HG02885 (cell line): ENCODE data around the gene WDTC1.
A peak's percentile ranks its signal among the peaks of the same experiment; 100 is the strongest.
"Not testable (repeated sequence)": the region's sequence is repeated elsewhere in the genome, so short reads cannot be mapped to it uniquely, and the experiment has no call there.

Experiments
- ATAC-seq: cut with Tn5 transposase; IDR thresholded peaks from one replicate; pipeline ENCODE4 v1.9.1; 2021; ENCODE audit warnings: mild to moderate bottlenecking; ENCODE audit not compliant: unreplicated experiment, poor library complexity

WDTC1 gene, protein sequence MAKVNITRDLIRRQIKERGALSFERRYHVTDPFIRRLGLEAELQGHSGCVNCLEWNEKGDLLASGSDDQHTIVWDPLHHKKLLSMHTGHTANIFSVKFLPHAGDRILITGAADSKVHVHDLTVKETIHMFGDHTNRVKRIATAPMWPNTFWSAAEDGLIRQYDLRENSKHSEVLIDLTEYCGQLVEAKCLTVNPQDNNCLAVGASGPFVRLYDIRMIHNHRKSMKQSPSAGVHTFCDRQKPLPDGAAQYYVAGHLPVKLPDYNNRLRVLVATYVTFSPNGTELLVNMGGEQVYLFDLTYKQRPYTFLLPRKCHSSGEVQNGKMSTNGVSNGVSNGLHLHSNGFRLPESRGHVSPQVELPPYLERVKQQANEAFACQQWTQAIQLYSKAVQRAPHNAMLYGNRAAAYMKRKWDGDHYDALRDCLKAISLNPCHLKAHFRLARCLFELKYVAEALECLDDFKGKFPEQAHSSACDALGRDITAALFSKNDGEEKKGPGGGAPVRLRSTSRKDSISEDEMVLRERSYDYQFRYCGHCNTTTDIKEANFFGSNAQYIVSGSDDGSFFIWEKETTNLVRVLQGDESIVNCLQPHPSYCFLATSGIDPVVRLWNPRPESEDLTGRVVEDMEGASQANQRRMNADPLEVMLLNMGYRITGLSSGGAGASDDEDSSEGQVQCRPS

DNA sequence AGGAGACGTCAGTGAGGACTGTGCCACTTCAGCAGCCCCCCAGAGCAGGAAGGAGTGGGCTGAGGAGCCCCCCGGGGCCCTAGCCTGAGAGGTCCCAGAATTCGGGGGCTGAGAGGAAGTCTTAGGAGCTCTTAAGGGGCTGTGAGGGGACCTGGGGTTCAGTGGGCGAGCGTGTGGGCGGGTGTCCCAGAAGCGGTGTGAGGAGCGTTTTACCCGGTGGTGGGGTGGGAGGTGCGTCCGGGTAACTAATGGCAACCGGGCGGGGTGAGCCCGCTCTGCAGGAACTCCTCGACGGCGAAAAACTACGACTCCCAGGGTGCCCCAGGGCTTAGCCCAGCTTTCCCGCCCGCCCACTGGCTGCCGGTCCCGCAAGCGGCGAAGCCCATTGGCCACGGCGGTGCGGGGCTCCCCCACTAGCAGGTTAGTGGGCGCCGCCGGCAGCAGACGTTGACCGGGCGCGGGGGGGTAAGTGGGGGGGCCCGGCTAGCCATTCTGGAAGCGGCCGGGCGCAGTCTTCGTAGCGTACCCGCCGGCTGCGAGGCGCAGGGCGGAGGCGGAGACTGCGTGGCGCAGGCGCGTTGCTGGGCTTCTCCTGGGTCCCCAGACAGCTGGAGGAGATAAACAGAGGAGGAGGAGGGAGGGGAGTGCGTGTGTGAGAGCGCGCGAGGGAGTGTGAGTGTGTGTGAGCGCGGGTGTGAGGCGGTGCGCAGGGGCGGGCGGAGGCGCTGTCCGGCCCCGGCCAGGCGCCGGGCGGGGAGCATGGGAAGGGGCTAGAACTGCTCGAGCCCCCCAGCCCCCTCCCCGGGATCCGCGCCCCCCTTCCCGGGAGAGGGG is at the start of gene WDTC1:
TSS of gene WDTC1 (plus strand) at position 584 of the 834 bp plus-strand sequence. CDS start 26,423 bp downstream, outside the sequence.
- ATAC-seq, result peak; percentile 91

DNA sequence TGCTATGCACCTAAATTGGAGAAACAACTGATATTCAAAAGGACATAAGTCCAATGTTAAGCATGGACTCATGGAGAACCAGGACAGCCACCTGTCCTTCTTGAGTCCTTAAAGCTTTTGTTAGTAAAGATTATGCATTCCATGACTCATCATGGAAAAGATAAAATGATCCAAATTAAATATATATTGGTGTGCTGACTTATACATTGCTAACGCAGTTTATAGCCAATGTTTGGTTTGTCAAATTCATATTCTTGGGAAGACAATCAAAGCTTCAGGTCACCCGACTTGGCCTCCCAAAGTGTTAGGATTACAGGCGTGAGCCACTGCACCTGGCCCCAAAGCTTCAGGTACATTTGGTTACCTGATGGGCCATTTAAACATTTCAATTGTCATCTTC is 49.8 kb upstream of the WDTC1 start:
- ATAC-seq, result not testable (repeated sequence)

DNA sequence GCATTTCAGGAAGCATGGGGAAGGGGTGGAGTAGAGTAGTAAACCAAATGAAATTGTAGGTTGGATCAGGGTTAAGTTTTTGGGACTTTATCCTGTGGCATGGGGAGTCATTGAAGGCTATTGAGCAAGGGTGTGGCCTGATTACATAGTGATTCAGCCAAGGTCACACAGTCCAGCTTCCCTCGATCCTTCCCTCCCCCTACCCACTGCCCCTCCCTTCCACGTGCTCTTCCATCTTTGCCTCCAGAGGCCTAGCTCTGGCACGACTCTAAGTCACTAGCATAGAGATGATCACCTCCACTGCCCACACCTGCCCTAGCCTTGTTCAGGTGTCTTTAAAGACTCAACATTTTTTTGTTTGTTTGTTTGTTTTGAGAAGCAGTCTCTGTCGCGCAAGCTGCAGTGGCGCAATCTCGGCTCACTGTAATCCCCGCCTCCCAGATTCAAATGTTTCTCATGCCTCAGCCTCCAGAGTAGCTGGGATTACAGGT is 42.3 kb upstream of the WDTC1 start:
- ATAC-seq, result no peak

DNA sequence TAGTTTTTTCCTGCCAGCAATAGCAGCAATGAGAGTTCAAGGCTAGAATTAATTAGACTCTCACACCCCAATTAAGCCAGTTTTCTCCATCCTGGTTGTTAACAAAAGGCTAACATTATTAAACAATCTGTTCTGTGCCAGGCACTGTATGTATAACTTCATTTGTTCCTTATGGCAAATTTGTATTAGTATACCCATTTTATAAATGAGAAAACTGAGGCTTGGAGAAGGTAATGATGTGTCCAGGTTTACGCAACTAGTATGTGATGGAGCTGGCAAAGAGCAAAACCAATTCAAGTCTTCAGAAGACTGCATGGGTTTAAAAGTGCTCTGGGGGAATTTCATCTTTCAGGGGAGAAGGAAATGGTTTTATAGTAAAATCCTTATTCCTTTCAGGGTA is 41.2 kb upstream of the WDTC1 start:
- ATAC-seq, result no peak

DNA sequence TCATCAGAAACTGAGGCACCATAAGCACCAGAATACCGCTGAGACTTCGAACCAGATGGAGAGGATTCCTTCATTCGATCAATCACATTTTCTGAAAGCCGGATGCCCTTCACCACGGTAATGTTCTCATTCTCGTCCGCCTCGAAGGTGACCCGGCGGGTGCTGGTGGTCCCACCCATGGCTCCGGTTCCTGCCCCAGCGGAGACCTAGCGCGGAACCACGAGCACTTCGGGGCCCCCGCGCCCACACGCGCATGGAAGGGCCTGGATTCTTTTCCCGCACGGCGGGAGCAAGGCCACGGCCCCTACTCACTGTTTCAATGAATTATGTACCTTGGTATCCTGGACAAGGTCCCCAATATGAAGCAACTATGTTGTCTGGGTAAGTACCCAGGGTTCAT is 33.1 kb upstream of the WDTC1 start:
- no peak for ATAC-seq

DNA sequence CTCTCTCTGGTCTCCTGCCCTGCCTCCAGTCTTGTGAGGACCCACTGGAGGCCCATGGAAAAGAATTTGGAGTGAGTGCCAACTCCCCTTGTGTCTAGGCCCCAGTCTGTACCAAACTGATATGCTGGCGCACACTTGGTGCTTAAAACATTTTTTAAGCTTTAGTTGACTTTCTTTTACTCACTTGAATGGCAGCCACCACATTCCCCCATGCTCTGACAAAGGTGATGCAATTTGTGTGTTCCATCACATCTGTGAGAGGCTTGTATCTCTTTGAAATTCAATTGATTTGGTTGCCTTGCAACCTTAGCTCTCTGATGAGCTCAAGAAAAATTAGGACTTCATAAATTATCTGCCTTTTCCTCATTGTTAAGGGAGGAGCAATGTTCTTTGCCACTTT is 30.5 kb upstream of the WDTC1 start:
- ATAC-seq, result no peak

DNA sequence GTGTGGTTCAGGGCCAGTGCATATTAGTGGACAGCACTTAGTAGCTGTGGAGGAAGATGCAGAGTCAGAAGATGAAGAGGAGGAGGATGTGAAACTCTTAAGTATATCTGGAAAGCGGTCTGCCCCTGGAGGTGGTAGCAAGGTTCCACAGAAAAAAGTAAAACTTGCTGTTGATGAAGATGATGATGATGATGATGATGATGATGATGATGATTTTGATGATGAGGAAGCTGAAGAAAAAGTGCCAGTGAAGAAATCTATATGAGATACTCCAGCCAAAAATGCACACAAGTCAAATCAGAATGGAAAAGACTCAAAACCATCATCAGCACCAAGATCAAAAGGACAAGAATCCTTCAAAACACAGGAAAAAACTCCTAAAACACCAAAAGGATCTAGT is 27.2 kb upstream of the WDTC1 start:
- not testable (repeated sequence) for ATAC-seq

DNA sequence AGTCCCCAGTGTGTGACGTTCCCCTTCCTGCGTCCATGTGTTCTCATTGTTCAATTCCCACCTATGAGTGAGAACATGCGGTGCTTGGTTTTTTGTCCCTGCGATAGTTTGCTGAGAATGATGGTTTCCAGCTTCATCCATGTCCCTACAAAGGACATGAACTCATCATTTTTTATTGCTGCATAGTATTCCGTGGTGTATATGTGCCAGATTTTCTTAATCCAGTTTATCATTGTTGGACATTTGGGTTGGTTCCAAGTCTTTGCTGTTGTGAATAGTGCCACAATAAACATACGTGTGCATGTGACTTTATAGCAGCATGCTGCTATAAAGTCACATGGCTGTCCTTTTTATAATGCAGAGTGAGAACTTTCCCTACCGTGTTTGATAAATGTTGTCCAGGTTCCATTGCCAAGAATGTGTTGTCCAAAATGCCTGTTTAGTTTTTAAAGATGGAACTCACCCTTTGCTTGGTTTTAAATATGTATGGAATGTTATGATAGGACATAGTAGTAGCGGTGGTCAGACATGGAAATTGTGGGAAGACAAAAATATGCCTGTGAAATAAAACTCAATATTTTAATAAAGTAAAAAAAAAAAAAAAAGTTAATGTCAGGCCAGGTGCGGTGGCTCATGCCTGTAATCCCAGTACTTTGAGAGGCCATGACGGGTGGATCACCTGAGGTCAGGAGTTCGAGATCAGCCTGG is 26.1 kb upstream of the WDTC1 start:
- ATAC-seq, result not testable (repeated sequence)

DNA sequence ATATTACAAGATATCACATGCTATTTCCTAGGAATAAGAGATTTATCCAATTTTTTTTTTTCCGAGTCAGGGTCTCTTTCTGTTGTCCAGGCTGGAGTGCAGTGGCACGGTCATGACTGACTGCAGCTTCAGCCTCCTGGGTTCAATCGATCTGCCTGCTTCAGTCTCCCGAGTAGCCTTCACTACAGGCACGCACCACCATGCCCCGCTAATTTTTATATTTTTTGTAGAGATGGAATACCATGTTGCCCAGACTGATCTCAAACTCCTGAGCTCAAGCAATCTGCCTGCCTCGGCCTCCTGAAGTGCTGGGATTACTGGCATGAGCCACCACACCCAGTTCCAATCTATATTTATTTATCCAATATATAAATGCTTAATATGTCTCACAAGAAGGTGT is 18.0 kb upstream of the WDTC1 start:
- no peak for ATAC-seq

DNA sequence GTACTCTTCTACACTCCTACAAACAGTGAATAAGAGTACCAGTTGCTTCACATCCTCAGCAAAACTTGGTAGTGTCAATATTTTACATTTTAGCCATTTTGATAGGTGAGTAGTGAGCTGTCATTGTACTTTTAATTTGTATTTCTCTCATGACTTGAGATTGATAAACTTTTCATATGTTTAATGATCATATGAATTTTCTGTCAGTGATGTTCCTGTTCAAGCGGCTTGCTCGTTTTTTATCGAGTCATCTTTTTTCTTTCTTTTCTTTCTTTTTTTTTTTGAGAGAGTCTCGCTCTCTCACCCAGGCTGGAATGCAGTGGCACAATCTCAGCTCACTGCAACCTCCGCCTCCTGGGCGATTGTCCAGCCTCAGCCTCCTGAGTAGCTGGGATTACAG is 17.0 kb upstream of the WDTC1 start:
- ATAC-seq, result no peak

DNA sequence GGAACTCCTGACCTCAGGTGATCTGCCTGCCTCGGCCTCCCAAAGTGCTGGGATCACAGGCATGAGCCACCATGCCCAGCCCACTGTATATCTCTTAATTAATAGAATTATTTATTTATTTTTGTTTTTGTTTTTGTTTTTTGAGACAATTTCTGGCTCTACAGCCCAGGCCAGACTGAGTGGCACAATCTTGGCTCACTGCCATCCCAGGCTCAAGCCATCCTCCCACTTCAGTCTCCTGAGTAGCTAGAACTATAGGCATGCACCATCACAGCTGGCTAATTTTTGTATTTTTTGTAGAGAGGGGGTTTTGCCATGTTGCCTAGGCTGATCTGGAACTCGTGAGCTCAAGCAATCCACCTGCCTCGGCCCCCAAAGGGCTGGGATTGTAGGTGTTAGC is 15.7 kb upstream of the WDTC1 start:
- no peak for ATAC-seq

DNA sequence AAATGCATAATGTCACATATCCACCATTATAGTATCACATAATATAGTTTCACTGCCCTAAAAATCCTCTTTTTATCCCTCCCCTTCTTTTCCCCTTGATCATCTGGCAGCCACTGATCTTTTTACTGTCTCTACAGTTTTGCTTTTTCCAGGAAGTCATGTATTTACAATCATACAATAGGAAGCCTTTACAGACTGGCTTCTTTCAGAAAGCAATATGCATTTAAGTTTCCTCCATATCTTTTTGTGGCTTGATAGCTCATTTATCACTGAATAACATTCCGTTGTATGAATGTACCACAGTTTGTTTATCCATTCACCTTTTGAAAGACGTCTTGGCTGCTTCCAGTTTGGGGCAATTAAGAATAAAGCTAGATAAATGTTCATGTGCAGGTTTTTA is 14.3 kb upstream of the WDTC1 start:
- no peak for ATAC-seq

DNA sequence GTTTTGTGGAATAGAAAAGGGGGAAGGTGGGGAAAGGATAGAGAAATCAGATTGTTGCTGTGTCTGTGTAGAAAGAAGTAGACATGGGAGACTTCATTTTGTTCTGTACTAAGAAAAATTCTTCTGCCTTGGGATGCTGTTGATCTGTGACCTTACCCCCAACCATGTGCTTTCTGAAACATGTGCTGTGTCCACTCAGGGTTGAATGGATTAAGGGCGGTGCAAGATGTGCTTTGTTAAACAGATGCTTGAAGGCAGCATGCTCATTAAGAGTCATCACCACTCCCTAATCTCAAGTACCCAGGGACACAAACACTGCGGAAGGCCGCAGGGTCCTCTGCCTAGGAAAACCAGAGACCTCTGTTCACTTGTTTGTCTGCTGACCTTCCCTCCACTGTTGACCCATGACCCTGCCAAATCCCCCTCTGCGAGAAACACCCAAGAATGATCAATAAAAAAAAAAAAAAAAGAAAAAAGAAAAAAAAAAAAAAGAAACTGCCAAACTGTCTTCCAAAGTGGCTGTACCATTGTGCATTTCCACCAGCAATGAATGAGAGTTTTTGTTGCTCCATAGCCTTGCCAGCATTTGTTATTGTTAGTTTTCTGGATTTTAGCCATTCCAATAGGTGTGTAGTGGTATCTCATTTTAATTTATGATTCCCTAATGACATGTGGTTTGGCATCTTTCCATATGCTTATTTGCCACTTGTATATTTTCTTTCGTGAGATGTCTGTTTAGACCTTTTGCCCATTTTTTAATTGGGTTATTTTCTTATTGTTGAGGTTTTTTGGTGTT is 13.5 kb upstream of the WDTC1 start:
- ATAC-seq, result not testable (repeated sequence)

DNA sequence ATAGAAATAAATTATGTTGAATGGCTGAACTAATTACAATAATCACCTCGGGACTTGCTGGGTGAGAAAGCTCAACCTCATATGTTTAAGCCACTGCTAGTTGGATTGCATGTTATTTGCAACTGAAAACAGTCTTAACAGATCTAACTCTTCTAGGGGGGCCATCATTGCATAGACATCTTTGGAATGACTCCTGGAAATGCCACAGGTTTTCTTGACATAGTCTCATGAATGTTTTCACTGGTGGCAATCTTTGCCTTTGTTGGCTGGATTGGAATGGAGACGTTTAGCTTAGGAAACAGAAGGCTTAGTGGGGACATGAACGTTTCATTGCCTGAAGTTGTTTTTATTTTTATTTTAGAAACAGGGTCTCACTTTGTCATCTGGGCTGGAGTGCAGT is 8.8 kb upstream of the WDTC1 start:
- ATAC-seq, result no peak

DNA sequence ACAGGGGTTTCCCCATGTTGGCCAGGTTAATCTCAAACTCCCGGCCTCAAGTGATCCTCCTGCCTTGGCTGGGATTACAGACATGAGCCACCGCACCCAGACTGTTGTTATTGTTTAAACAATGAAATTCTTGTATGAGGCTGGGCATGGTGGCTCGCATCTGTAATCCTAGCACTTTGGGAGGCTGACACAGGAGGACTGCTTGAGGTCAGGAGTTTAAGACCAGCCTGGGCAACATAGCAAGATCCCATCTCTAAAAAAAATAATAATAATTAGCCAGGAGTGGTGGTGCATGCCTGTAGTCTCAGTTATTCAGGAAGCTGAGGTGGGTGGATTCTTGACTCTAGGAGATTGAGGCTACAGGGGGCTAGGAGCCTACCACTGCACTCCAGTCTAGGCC is 6.7 kb upstream of the WDTC1 start:
- no peak for ATAC-seq

DNA sequence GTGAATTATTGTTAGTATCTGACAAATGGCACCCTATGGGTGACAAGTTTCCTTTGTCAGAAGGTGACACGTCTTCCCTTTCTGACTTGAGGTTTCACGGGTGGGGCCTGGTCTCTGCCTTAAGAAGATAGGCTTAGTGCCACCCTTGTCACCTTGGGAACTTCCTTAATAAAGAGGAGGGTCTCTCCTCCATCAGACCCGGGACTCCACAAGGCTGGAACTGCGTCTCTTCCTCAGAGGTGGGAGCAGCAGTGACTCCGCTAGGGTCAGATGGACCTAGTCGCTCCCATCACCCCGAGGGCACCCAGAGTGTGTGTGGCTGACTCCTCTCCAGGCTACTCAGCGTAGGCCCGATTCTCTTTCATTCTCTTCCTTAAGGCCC is 774 bp upstream of the WDTC1 start:
- no peak for ATAC-seq

DNA sequence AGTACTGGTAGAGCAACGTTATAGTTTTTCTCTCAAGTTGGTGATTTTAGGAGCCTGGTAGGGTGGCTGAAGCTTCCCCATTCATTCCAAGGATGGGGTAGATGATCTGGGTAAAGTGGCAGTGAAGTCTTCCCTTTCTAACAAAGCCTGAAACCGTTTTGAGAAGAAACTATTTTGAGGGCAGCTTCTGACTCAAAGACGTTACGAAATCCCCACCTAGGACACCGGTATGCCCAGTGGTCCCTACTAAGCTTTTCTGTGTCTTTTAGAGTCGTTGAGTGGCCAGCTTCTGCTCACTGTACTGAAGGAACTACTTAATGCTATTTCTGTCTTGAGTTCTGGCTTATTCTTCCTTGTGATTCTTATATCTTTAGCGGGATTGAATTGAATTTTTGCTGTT is 1.4 kb downstream of the WDTC1 start:
- no peak for ATAC-seq

DNA sequence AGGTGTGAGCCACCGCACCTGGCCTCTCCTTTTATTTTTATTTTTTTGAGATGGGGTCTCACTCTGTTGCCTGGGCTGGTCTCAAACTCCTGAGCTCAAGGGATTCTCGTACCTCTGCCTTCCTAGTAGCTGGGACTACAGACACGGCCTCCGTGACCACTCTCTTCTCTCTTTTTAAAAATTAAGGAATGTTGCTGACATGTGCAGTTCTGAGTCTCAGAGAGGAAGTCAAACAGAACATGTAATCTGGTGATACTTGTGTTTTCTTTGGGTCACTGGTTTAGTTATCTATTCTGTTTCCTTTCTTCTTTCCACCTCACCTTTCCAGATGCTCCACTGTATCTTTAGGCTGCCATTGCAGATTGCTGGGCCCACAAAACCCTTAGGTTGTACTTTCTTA is 2.7 kb downstream of the WDTC1 start:
- no peak for ATAC-seq

DNA sequence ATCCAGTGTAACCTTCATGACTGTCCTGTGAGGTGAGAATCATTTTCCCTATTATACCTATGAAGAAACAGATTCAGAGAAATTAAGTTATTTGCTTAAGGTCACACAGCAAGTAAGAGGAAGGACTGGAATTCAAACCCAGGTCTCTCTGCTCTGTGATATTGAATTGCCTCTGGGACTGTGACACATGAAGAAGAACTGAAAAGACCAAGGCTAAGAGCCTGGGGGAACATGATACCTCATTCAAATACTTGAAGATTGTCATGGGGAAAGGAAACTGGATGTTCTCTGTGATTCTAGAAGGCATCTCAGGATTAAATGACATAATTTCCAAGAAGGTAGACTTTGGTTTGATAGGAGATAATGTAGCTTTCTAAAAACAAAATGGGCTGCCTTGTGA is 3.6 kb downstream of the WDTC1 start:
- no peak for ATAC-seq

DNA sequence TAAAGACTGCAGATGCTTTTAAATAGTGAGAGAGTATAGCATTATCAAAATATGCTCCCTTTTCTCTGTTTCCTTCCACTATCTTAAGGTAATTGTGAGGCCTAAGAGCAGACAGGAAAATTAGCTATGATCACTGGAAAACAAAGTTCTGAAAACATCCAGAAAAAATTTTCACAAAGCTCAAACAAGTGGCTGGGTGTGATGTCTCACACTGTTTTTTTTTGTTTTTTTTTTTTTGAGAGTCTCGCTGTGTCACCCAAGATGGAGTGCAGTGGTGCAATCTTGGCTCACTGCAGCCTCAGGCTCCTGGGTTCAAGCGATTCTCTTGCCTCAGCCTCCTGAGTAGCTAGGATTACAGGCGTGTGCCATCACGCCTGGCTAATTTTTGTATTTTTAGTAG is 7.2 kb downstream of the WDTC1 start:
- ATAC-seq, result no peak
